Measurements from ENCODE around the gene SSUH2. TPM values are rescaled to one million over a fixed set of nuclear protein-coding genes. Genes with fewer than 3 reads are reported as not detected.

Gene SSUH2
- total and polyA plus RNA-seq, 2 of the 13 experiments (the other 11 are each of a cell fraction or from before 2014, with no cell fraction given) = 38.1 to 136 TPM

DNA sequence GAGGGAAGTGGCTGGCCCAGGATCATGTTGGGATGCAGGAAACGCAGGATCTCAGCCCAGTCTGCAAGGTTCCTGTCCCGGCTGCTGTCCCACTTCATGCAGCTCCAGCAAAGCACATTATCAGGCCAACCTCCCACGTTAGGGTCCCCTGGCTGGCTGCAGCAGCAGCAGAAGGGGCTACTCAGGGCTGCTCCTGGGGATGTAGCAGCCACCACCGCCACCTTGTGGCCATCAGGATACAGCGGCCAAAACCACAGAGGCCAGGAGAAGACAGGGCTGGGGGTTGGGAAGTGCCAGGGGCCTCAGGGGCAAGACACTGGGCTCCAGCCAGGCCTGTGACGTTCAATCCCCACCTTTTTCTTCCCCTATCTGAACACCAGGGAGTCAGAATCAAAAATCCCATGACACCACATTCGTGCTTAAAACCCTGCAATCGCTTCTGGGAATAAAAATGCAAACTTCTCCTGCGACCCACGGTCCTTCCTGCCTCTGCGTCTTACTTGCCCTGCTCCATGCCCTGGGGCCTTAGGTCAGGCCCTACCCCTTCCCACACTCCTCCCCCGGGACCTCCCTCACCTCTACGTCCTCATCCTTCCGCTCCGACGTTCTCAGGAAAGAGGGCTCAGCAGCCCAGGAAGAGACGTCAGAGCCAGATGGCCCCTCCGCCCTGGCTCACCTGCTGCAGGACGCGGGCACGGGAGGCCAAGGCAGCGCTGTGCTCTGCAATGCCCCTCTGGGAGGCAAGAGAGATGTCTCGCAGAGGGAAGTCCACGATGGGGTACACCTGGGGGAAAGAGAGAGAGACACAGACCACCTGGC lies 21.5 kb downstream of the SSUH2 start:
- Histone ChIP-seq H3K27me3 (ENCODE audit: control insufficient read depth in 1 of 2, insufficient read depth in 2 of 2, low read length in 2 of 2) (no peaks in the 10 kb centered on the region), H3K4me2 (ENCODE audit: low read depth, low read length) (no peak overlapping the region), H3K36me3 (replicated peaks in 1 of 2; ENCODE audit: control insufficient read depth in 1 of 2, insufficient read depth in 2 of 2, low read length in 2 of 2) (peaks cover 18 to 86% of the 10 kb centered on the region in 2 experiments), H2AFZ (ENCODE audit: low read length) (no peak overlapping the region), H4K20me1 (ENCODE audit: insufficient read depth, low read length) (no peaks in the 10 kb centered on the region), H3K27ac (ENCODE audit: extremely low read length, insufficient read depth, low read length) (no peak overlapping the region), H3K4me3 (replicated peaks in 1 of 3; ENCODE audit: insufficient read depth in 1 of 3, low read depth in 2 of 3, low read length in 3 of 3) (no peak overlapping the region), H3K79me2 (ENCODE audit: insufficient read depth, low read length) (no peaks in the 10 kb centered on the region), H3K9ac (ENCODE audit: insufficient read depth, low read depth, low read length) (no peak overlapping the region), H3K4me1 (ENCODE audit: insufficient read depth, low read length) (0 out of 2 replicates have a peak, but pooled peaks cover 4% of the 10 kb centered on the region), H3K9me3 (ENCODE audit: low read length) (no peaks in the 10 kb centered on the region)
- FAIRE-seq = no peak
- ChIA-PET POLR2A (interaction anchor here (1.1 kb wide), 1 partner anchor 26 kb away, joined by 3 read pairs; no protein-coding TSS in a partner anchor), CTCF (ENCODE audit: low intra/inter-chr PET ratio, low total read pairs) (interaction anchor here (1.0 to 3.0 kb wide), 3 partner anchors 181 to 298 kb away, joined by 3 to 46 read pairs (median 4); no protein-coding TSS in a partner anchor)
- in situ Hi-C loops (cut with HindIII; ENCODE audit: extremely low pct_ligation_motif_present, low pct_unique_long_range_greater_than_20kb) (loop anchor here (5.0 kb wide), 1 partner anchor 181 kb away; no protein-coding TSS in a partner anchor), intact Hi-C loops (cut with micrococcal nuclease; ENCODE audit: unreplicated experiment) (loop anchor here (5.0 kb wide), 1 partner anchor 296 kb away; no protein-coding TSS in a partner anchor)
- WGBS (ENCODE audit: low lambda C conversion rate) = 80% methylated on average over 23 of the region's 24 CpGs
- no TSS peak for BruUV-seq (replicated peaks)
- DNase-seq (ENCODE audit: low spot score) = peak; percentile 41
- peak; percentile 92 for ATAC-seq
- no peak for TF ChIP-seq IRF1 (CRISPR knock-in tag; IDR thresholded peaks at IDR 0.05; ENCODE audit: low read depth)
- TF ChIP-seq KDM2A (CRISPR knock-in tag; IDR thresholded peaks at IDR 0.05; ENCODE audit: borderline replicate concordance, low read depth) = 0 out of 2 replicates have a peak, but pooled peaks have one; percentile 38
- no peak for TF ChIP-seq NONO (IDR thresholded peaks at IDR 0.05)
- 0 out of 2 replicates have a peak, but pooled peaks have one; percentile 6 for TF ChIP-seq NONO (CRISPR knock-in tag; conservative IDR thresholded peaks at IDR 0.05)
- TF ChIP-seq SIN3A (IDR thresholded peaks at IDR 0.05; ENCODE audit: borderline replicate concordance, low read depth, low read length) = no peak
- TF ChIP-seq ZNF44 (CRISPR knock-in tag; IDR thresholded peaks at IDR 0.05) = 0 out of 2 replicates have a peak, but pooled peaks have one; percentile 43
- TF ChIP-seq ZNF841 (CRISPR knock-in tag; IDR thresholded peaks at IDR 0.05; ENCODE audit: borderline replicate concordance) = no peak
- TF ChIP-seq ZNF75D (CRISPR knock-in tag; IDR thresholded peaks at IDR 0.05; ENCODE audit: borderline replicate concordance) = no peak
- peak; percentile 94 for TF ChIP-seq CTCF (CRISPR knock-in tag; IDR thresholded peaks at IDR 0.05)
- no peak for TF ChIP-seq FIP1L1 (IDR thresholded peaks at IDR 0.05; ENCODE audit: borderline replicate concordance, insufficient read depth, low read depth, low read length)
- no peak for TF ChIP-seq GFI1 (CRISPR knock-in tag; IDR thresholded peaks at IDR 0.05; ENCODE audit: borderline replicate concordance)
- TF ChIP-seq U2AF2 (IDR thresholded peaks at IDR 0.05; ENCODE audit: low read depth, low read length) = no peak
- TF ChIP-seq BHLHE40 (IDR thresholded peaks at IDR 0.05; ENCODE audit: low read length) = no peak
- no peak for TF ChIP-seq RNF2 (conservative IDR thresholded peaks at IDR 0.05; ENCODE audit: low read depth)
- 0 out of 2 replicates have a peak, but pooled peaks have one; percentile 34 for TF ChIP-seq MTA1 (CRISPR knock-in tag; IDR thresholded peaks at IDR 0.05; ENCODE audit: borderline replicate concordance)
- TF ChIP-seq, protein P1, sequence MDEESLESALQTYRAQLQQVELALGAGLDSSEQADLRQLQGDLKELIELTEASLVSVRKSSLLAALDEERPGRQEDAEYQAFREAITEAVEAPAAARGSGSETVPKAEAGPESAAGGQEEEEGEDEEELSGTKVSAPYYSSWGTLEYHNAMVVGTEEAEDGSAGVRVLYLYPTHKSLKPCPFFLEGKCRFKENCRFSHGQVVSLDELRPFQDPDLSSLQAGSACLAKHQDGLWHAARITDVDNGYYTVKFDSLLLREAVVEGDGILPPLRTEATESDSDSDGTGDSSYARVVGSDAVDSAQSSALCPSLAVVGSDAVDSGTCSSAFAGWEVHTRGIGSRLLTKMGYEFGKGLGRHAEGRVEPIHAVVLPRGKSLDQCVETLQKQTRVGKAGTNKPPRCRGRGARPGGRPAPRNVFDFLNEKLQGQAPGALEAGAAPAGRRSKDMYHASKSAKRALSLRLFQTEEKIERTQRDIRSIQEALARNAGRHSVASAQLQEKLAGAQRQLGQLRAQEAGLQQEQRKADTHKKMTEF (CRISPR knock-in tag; IDR thresholded peaks at IDR 0.05) = peak; percentile 45; the same call in 1 of the 2 replicates
- TF ChIP-seq PHF5A (CRISPR knock-in tag; IDR thresholded peaks at IDR 0.05; ENCODE audit: low read depth, unreplicated experiment) = peak; percentile 59
- no peak for TF ChIP-seq TEAD2 (CRISPR knock-in tag; IDR thresholded peaks at IDR 0.05)
- no peak for TF ChIP-seq ZNF724P (CRISPR knock-in tag; IDR thresholded peaks at IDR 0.05; ENCODE audit: borderline replicate concordance)
- TF ChIP-seq MYNN (CRISPR knock-in tag; IDR thresholded peaks at IDR 0.05; ENCODE audit: low read depth) = no peak

Data from HepG2 (cell line).